GM21576 (cell line): Measurements from ENCODE around the gene NDUFB4.
"Not testable (repeated sequence)": the region's sequence is repeated elsewhere in the genome, so short reads cannot be mapped to it uniquely, and the experiment has no call there.

ENCODE experiments used
- ATAC-seq: cut with Tn5 transposase; IDR thresholded peaks from one replicate; pipeline ENCODE4 v1.9.1; 2021; ENCODE audit warnings: mild to moderate bottlenecking, moderate library complexity; ENCODE audit not compliant: unreplicated experiment

The NDUFB4 gene

DNA sequence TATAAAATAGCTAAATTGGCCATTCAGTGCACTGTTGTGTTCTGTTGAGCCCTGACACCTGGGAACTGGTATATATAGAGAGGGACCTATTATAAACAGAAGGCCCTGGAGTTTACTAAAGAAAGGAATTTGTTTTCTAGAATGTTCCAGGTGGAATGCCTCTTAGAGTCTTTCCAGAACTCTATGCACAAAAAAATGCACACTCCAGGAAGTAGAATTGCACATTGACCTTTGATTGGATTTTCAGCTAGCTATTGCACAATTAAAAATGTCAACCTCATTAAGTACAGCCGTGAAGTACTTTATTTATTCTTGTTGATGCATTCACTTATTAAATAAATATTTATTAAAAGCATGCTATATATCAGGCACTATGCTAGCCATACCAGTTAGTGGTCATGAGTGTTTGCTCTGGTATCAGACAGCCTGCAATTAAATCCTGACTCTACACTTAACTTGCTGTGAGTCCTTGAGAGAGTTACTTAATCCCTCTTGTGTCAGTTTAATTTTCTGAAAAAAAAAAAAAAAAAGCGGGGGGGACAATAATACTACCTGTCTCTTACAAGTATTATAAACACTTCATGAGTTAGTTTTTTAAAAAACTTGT lies 40.8 kb downstream of the NDUFB4 start:
- no peak for ATAC-seq

DNA sequence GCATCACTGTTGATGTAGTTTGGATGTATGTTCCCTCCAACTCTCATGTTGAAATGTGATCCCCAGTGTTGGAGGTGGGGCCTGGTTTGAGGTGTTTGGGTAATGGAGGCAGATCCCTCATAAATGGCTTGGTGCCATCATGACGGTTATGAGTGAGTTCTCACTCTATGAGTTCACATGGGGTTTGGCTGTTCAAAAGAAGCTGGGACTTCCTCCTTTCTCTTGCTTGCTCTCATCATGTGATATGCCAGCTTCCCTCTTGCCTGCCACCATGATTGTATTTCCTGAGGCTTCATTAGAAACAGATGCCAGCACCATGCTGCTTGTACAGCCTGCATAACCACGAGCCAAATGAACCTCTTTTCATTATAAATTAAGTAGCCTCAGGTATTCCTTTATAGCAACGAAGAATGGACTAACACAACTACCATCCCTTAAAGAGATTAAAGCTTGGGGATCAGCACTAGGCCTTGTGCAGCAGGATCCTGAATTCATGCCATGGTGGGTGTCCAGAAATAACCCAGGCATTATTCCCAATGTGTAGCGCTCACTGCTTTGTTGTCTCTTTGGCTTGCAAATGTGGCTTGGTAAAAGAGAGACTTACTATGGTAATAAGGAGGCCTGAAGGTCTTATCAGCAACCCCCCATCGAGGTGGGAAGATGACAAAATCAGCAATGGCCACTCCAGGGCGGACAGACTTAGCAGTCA lies 41.9 kb downstream of the NDUFB4 start:
- no peak for ATAC-seq

DNA sequence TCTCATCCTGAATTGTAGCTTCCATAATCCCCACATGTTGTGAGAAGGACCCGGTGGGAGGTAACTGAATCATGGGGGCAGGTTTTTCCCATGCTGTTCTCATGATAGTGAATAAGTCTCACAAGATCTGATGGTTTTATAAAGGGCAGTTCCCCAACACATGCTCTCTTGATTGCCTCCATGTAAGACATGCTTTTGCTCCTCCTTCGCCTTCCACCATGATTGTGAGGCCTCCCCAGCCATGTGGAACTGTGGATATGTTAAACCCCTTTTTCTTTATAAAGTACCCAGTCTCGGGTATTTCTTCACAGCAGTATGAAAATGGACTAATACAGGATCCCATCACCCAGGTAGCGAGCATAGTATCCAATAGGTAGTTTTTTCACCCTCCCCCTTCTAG lies 42.7 kb downstream of the NDUFB4 start:
- not testable (repeated sequence) for ATAC-seq

- no peak for ATAC-seq
Observed at GRCh38 chr3:120640231-120640630, 44.1 kb downstream of the NDUFB4 start.

GRCh38 chr3:120641696-120642246 lies 45.6 kb downstream of the NDUFB4 start:
- ATAC-seq = no peak

- ATAC-seq = no peak
Observed at GRCh38 chr3:120642368-120642948, 46.3 kb downstream of the NDUFB4 start.

DNA sequence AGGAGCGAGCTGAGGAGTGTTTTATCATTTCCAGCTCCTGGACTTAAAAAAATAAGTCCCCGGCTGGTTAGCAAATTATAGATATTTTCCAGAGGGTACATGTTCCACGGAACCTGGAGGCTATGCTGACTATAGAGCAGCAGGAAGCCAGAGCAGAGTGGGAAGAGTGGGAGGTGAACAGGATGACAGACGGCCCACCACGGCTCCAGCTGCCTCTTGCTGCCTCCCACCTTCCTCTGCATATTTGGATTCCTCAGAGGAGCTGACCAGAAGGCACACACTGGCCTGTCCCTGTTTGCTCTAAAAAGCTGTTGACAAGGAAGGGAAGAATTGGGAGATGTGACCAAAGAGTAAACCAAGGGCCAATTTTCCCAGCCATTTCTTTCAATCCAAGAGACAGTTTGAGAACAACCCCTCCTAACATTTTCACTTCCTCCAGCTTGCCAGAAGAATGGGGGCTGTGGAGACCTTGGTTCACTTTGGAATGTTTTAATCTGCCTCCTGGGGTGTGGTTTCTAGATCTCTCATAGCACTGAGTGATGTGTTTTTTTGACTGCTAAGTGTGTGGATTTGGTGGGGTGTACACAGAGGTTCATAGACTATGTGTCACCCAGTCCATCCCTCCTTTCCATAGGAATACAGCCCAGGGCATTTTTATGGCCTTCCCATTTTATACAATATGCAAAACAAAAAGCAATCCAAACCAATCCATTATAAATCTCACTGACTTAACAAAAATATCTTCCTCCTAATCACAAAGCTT lies 49.1 kb downstream of the NDUFB4 start:
- no peak for ATAC-seq

GRCh38 chr3:120646771-120647432 lies 50.8 kb downstream of the NDUFB4 start:
- no peak for ATAC-seq

GRCh38 chr3:120648290-120648689 lies 52.2 kb downstream of the NDUFB4 start:
- ATAC-seq = no peak

GRCh38 chr3:120649830-120650233 lies 53.7 kb downstream of the NDUFB4 start:
- no peak for ATAC-seq

DNA sequence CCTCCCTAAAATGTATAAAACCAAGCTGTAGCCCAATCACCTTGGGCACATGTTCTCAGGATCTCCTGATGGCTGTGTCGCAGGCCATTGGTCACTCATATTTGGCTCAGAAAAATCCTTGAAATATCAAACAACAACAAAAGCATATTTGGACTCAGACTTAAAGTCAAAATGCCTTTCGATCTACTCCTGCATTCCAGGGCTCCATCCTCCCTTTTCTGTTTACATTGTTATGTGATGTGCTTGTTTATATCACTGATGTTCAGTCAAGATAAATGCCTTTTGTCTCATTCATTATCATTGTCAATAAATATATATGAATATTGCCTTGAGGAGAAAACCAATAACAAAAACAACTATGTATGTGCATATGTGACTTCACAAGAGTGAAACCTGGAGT lies 54.2 kb downstream of the NDUFB4 start:
- no peak for ATAC-seq
